HG03520 (cell line): ENCODE measurements around the gene HDAC9.

Experiments used
- ATAC-seq: cut with Tn5 transposase; IDR thresholded peaks from one replicate; pipeline ENCODE4 v1.9.1; 2021; ENCODE audit warnings: mild to moderate bottlenecking, moderate library complexity; ENCODE audit not compliant: unreplicated experiment

HDAC9 gene

DNA sequence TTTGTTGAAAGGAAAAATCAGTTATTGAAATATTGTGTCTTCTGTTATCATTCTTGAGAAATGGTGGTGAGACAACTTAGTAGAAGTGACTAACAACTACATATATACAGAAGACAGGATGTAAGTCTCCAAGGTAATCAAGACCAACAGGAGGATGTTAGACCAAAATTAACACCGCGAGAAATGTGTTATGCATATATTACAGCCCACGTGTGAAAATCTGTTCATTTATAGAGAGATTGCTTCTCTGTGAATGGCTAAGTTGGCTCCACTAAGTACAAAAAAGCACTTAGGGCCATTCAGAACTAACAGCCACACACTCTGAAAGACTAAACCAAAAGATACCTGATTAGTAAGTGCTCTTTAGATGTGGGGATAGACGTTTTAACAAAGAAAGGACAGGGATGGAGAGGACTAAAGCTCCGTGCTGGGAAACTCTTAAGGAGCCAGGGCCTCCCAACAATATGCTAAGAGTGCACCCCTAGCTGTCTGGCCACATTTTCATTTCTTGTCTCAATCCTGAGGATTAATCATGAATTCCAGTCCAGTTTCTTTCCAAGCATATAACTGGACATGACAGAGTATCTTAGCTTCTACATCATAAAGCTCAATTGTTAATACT, 26.5 kb downstream of the HDAC9 start:
- peak; percentile 69 for ATAC-seq

- ATAC-seq = no peak
These were observed 28.7 kb downstream of the HDAC9 start for GRCh38 chr7:18524248-18524647.

DNA sequence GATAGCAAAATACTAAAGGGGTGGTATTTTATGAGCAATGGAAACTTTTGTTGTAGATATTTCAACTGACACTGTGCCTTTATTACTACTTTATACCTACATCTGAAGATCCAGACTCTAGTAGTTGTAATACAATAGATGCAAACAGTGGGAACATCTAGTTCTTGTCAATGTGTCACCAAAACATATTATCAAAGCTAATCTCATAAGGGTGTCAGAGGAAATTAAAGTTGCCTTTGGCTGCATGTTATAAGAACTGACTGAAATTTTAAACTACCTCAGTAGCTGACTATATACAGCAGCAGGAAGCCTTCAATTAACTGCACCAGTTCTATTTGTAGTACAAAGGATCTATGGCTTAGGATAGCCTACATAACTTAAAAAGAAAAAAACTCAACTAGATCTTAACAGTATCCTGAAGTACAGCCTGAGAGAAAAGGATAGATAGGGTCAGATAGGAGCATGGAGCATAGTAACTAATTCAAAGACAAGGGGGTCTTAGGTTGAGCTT, 30.9 kb downstream of the HDAC9 start:
- ATAC-seq = no peak

DNA sequence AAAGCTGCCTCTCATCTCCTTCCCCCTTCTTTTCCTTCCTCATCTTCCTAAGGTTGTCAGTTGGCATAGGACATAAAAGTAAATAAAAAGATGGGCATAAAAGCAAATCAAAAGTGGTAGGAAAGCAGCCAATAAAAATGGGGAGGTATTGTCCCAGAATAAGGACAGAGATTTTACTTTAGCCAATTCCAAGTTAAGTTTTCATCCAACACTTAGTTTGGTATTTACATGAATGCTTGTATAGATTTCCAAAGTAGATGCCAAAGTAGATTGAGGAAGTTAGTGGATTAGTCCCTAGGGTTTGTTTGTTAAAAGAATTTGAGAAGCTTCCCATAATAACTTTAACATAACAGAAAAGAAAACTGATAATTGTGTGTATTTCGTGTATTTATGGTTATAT, 33.7 kb downstream of the HDAC9 start:
- ATAC-seq = no peak

DNA sequence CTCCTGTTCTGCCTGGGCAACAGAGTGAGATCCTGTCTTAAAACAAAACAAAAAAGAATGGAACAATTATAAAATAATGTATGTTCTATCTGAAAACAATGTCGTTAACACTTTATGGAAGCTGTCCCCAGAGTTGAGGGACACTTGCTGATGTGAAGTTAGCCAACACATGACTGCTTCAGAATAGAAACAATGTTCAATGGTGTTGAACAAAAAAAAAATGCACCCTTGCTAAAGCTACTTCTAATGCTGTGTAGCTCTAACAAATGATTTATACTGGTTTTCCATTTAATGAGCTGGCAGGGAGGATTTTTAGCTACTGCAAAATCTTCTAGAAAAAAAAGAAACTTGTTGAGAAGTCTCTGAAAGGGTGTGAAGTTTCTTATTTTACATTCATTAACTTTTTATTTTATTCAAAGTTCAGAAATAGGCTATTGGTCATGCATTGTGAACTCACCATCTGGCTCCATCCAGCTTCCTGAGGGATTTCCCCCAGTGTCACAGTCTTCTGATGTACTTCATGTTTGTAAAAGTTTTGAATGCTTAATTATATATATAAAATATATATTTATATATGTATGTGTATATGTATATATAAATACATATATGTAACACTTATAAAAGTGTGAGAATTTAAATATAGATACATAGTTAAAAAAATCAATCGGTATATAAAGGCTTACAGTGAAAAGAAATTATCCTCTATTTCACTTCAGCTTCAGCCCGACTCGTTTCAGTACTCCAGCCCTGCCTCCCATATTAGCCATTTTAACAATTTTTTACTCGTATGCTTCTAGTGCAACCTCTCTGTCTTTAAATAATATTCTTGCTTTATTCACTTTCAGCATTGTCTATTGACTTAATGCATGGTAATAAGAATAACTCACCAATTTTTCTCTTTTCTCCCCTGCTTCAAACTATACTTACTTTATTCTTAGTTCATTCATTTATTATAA, 35.0 kb downstream of the HDAC9 start:
- ATAC-seq = peak; percentile 75

- no peak for ATAC-seq
These were observed 36.0 kb downstream of the HDAC9 start for GRCh38 chr7:18531539-18531938.

GRCh38 chr7:18532813-18533212, 37.3 kb downstream of the HDAC9 start:
- no peak for ATAC-seq

DNA sequence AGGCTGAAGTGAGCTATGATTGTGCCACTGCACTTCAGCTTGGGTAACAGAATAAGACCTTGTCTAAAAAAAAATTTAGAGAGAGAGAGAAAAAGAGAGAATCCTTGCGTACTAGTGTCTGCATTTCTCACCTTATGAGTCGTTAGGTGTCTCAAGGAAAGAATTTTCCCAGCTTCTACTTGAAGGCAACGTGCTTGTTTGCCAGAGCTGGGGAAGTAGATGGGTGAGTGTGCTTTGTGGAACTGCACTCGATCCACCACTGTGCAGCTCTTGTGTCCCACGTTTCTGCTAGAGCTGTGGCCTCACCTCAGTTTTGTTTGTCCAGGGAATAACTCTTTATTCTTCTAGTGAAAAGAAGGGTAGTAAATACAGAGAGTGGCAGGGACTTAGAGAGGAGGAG, 38.9 kb downstream of the HDAC9 start:
- no peak for ATAC-seq

GRCh38 chr7:18535810-18536415, 40.4 kb downstream of the HDAC9 start:
- no peak for ATAC-seq

- no peak for ATAC-seq
These were observed 40.9 kb downstream of the HDAC9 start for GRCh38 chr7:18536486-18536885.

GRCh38 chr7:18538554-18539250, 43.2 kb downstream of the HDAC9 start:
- peak; percentile 72 for ATAC-seq

DNA sequence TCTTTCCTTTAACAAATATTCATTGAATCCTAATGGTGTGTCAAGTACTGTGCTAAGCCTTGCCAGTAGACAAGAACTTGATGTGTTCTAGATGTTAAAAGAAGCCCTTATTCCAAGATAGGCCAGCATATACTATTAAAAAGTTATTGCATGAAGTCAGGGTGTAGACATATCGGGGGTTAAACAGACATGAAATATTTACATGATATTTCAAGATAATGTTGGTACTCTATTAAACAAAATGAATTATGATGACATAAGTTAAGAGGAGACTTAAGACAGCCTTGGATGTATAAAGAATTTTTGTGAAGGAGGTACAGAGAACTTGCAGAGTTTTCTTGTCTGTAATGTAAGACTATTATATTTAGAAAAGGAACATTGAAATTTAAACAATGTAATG, 44.8 kb downstream of the HDAC9 start:
- ATAC-seq = no peak

DNA sequence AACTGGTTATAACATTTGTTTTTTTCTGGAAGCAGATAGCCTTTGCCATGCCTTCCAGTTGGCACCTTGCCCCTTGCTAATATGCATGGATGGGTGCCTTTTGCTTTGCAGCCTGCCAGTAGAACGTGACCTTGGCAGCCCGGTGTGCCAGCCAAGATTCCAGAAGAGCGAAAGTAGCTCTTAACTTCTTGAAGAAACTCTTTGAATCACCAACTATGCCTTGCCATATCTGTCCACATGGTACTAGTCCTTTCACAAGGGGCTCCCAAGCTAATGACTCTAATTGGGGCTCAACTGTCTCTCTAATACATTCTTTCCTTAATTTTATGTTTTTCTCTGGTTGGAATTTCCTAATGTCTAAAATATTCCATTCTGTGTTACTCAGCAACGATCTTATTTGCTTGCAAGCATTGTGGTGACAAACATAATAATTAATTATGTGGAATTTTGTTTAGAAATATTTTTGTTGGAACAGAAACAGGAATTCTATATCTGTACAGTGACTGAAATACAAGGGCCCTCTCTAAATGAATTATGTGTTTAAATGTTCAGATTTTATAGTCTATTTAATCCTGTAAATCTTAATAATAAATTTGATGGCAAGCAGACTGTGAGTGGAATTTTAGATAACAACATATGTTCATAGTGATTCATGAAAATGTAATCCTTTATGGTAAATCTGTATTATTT, 45.8 kb downstream of the HDAC9 start:
- no peak for ATAC-seq

- no peak for ATAC-seq
These were observed 46.3 kb downstream of the HDAC9 start for GRCh38 chr7:18541871-18542212.

GRCh38 chr7:18546576-18546975, 51.0 kb downstream of the HDAC9 start:
- ATAC-seq = no peak

DNA sequence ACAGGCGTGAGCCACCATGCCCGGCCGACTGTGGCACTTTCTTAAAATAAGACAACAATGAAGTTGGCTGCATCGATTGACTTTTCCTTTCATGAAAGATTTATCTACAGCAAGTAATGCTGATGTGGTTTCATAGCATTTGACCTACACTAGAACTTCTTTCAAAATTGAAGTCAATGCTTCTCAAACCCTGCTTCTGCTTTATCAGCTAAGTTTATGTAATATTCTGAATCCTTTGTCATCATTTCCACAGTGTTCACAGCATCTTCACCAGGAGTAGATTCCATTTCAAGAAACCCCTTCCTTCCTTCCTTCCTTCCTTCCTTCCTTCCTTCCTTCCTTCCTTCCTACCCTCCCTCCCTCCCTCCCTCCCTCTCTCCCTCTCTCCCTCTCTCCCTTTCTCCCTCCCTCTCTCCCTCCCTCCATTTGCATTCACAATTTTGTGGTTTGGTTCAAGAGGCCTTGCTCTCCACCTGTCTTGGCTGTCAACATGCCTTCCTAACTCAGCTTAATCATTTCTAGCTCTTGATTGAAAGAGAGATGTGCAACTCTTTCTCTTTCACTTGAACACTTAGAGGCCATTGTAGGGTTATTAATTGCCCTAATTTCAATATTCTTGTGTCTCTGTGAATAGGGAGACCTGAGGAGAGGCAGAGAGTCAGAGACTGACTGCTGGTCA, 52.1 kb downstream of the HDAC9 start:
- no peak for ATAC-seq

GRCh38 chr7:18548534-18548933, 53.0 kb downstream of the HDAC9 start:
- no peak for ATAC-seq

DNA sequence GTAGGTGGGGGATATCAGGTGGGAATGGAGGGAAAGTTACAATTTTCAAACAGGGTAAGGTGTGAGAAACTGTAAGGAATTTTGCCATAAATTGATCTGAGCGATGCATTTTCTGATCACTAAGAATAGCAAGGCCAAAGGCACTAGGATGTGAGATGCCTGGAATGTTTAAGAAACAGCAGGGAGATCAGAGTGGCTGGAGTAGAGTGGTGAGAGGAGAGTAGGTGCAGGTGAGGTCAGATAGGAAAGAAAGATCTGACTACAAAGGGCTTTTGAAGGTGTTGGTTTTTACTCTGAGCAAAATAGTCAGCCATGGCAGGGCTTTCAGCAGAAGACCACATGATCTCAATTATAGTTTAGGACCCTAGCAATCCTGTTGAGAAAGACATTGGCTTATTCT, 55.0 kb downstream of the HDAC9 start:
- no peak for ATAC-seq

DNA sequence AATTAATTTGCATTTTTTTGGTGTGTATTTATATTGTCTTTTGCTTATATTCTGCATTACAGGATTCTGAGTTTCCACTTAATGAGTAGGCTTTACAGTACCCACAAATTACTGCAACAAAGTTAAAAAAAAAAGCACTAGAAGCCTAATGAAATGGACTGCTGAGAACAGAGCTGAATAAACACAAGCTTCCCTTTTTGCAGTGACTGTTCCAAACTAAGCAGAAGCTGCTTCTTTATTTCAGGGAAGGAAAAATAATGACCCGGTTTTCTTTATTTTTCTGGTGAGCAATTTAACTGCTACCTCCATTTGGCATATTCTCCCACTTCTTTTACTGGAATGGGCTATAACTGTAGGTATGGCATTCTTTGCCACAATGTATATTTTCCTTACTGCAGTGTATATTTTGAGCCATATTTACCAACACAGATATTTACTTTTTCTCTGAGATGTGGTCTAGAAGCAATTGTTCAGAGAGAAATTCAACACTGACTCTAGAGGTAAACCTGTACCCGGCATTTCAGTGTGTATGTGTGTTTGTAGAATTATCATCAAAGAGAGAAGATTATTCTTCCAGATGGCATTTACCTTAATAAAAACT, 56.9 kb downstream of the HDAC9 start:
- ATAC-seq = no peak
